HEK293 (cell line): Measurements from ENCODE around the gene PKP4.

ENCODE experiments used
- BCL11A ChIP-seq: fragments of 450-650 bp; formaldehyde crosslinking; IDR thresholded peaks from 2 replicates; pipeline ENCODE4 v1.5.1; 2016; ENCODE audit warnings: low read depth, missing biosample characterization, missing genetic modification characterization
- CTCF ChIP-seq: fragments of 450-650 bp; formaldehyde crosslinking; IDR thresholded peaks from 2 replicates; pipeline ENCODE4 v1.5.1; 2016; ENCODE audit warnings: missing biosample characterization, missing genetic modification characterization
- PRDM4 ChIP-seq: fragments of 450-650 bp; formaldehyde crosslinking; IDR thresholded peaks from 2 replicates; pipeline ENCODE4 v1.5.1; 2017; ENCODE audit warnings: missing biosample characterization, missing genetic modification characterization
- SCRT1 ChIP-seq: fragments of 450-650 bp; formaldehyde crosslinking; IDR thresholded peaks from 2 replicates; pipeline ENCODE4 v1.5.1; 2016; ENCODE audit warnings: missing biosample characterization, missing genetic modification characterization, borderline replicate concordance
- ZBTB26 ChIP-seq: fragments of 450-650 bp; formaldehyde crosslinking; optimal IDR thresholded peaks from 2 replicates; pipeline ENCODE3; 2016; ENCODE audit warnings: missing biosample characterization, mild to moderate bottlenecking, missing genetic modification characterization
- ZNF121 ChIP-seq: fragments of 450-650 bp; formaldehyde crosslinking; IDR thresholded peaks from 2 replicates; pipeline ENCODE4 v1.5.1; 2016; ENCODE audit warnings: missing biosample characterization, missing genetic modification characterization
- ZNF174 ChIP-seq: fragments of 450-650 bp; formaldehyde crosslinking; IDR thresholded peaks from 2 replicates; pipeline ENCODE4 v1.5.0; 2017; ENCODE audit warnings: missing biosample characterization, mild to moderate bottlenecking, missing genetic modification characterization
- ZNF274 ChIP-seq, 2 experiments: fragments of 200-500 bp in 1 of 2; fragments of 450-650 bp in 1 of 2; sonication (Bioruptor generic) in 1 of 2; formaldehyde crosslinking in 1 of 2; IDR thresholded peaks; 2 replicates each; pipeline versions ENCODE4 v1.5.1 to v1.6.1; 2014 to 2016; ENCODE audit warnings: borderline replicate concordance in 1 of 2, inconsistent platforms in 1 of 2, low read length in 1 of 2, missing biosample characterization in 1 of 2, missing genetic modification characterization in 1 of 2
- ZNF362 ChIP-seq: fragments of 450-650 bp; formaldehyde crosslinking; IDR thresholded peaks from 2 replicates; pipeline ENCODE4 v1.5.1; 2016; ENCODE audit warnings: missing biosample characterization, missing genetic modification characterization
- ZNF394 ChIP-seq: fragments of 450-650 bp; formaldehyde crosslinking; IDR thresholded peaks from 2 replicates; pipeline ENCODE4 v1.5.1; 2016; ENCODE audit warnings: missing biosample characterization, missing genetic modification characterization, mild to moderate bottlenecking, moderate library complexity, borderline replicate concordance
- ZSCAN5A ChIP-seq: fragments of 450-650 bp; formaldehyde crosslinking; IDR thresholded peaks from 2 replicates; pipeline ENCODE4 v1.5.1; 2016; ENCODE audit warnings: missing biosample characterization, missing genetic modification characterization

- no peak for TF ChIP-seq CTCF (tag by site-specific recombination)
- TF ChIP-seq ZNF121 (tag by site-specific recombination): no peak
- TF ChIP-seq ZNF274 (IDR thresholded peaks at IDR 0.05; ENCODE audit: low read length): no peak
- TF ChIP-seq ZNF274 (tag by site-specific recombination; IDR thresholded peaks at IDR 0.05; ENCODE audit: borderline replicate concordance): no peak
- no peak for TF ChIP-seq ZNF394 (tag by site-specific recombination)
- TF ChIP-seq ZNF362 (tag by site-specific recombination): no peak
- TF ChIP-seq BCL11A (tag by site-specific recombination): no peak
- TF ChIP-seq SCRT1: no peak
- no peak for TF ChIP-seq ZNF174
- no peak for TF ChIP-seq ZSCAN5A
- no peak for TF ChIP-seq ZBTB26 (tag by site-specific recombination)
- no peak for TF ChIP-seq PRDM4 (tag by site-specific recombination)
Observed at GRCh38 chr2:158411748-158412147, 45.0 kb upstream of the PKP4 start.
